Stimulated activated CD8-positive, alpha-beta memory T cell treated with anti-CD3 and anti-CD28 coated beads, Interleukin-7, amount 100 ng/mL, for 4 hours (primary cell): ENCODE measurements around the gene SLCO1B3.

Source experiments
- DNase-seq, 2 donors: peaks; one replicate each; pipeline ENCODE4 v3.0.0-alpha.2; 2020; ENCODE audit warnings: low read depth in 2 of 2

SLCO1B3 gene

GRCh38 chr12:20885116-20885515 is 74.6 kb downstream of the SLCO1B3 start:
- no peak for DNase-seq

- DNase-seq = no peak
Observed at GRCh38 chr12:20885552-20885951, 75.0 kb downstream of the SLCO1B3 start.

GRCh38 chr12:20917269-20917668 is 106.8 kb downstream of the SLCO1B3 start:
- no peak for DNase-seq

GRCh38 chr12:20917819-20918218 is 107.3 kb downstream of the SLCO1B3 start:
- no peak for DNase-seq

GRCh38 chr12:20931894-20932293 is 121.4 kb downstream of the SLCO1B3 start:
- DNase-seq = no peak

- no peak for DNase-seq
Observed at GRCh38 chr12:20946732-20947131, 136.2 kb downstream of the SLCO1B3 start.

- no peak for DNase-seq
Observed at GRCh38 chr12:20950248-20950647, 139.7 kb downstream of the SLCO1B3 start.

- no peak for DNase-seq
Observed at GRCh38 chr12:20963303-20963702, 152.8 kb downstream of the SLCO1B3 start.

- no peak for DNase-seq
Observed at GRCh38 chr12:20963762-20964161, 153.3 kb downstream of the SLCO1B3 start.
